Osteocyte (in vitro differentiated cells): ENCODE measurements around the gene CYTH2. TPM values are rescaled to one million over a fixed set of nuclear protein-coding genes. Genes with fewer than 3 reads are reported as not detected.

Experiments used
- DNase-seq: peaks from one replicate; pipeline ENCODE4 v3.0.0; 2021; ENCODE audit warnings: mixed read lengths; ENCODE audit not compliant: unreplicated experiment; ENCODE audit errors: extremely low spot score
- H3K27ac Mint-ChIP-seq: one replicate; pipeline ENCODE4 v1.8.0; 2021; ENCODE audit warnings: mild to moderate bottlenecking, mixed read lengths; ENCODE audit not compliant: unreplicated experiment
- H3K27me3 Mint-ChIP-seq: one replicate; pipeline ENCODE4 v1.8.0; 2021; ENCODE audit warnings: mixed read lengths; ENCODE audit not compliant: unreplicated experiment
- H3K36me3 Mint-ChIP-seq: one replicate; pipeline ENCODE4 v1.8.0; 2021; ENCODE audit warnings: mixed read lengths; ENCODE audit not compliant: unreplicated experiment
- H3K4me1 Mint-ChIP-seq: one replicate; pipeline ENCODE4 v1.8.0; 2021; ENCODE audit warnings: mixed read lengths; ENCODE audit not compliant: unreplicated experiment
- H3K4me3 Mint-ChIP-seq: one replicate; pipeline ENCODE4 v1.8.0; 2021; ENCODE audit warnings: mild to moderate bottlenecking, moderate library complexity, mixed read lengths; ENCODE audit not compliant: unreplicated experiment
- H3K9me3 Mint-ChIP-seq: one replicate; pipeline ENCODE4 v1.8.0; 2021; ENCODE audit warnings: mixed read lengths; ENCODE audit not compliant: unreplicated experiment
- CTCF ChIP-seq: fragments of 200-600 bp; sonication (generic); IDR thresholded peaks from 2 replicates; pipeline ENCODE4 v1.5.0; 2021; ENCODE audit warnings: antibody characterized with exemption, mild to moderate bottlenecking, moderate library complexity
- total RNA-seq: library from RNA; stranded (reverse); gene quantifications from 2 replicates; pipeline ENCODE4 v1.2.1, GENCODE V29; 2021

Gene CYTH2
- total RNA-seq, 1 donor from 2014 or later, result 107 TPM

- Mint-ChIP-seq H3K27me3 (peaks cover 11% of the 10 kb centered on the region), H3K36me3 (no peaks in the 10 kb centered on the region), H3K9me3 (no peaks in the 10 kb centered on the region), H3K4me1 (peaks cover 21% of the 10 kb centered on the region), H3K27ac (no peak overlapping the region), H3K4me3 (no peak overlapping the region)
- no peak for DNase-seq
- no peak for TF ChIP-seq CTCF
Measured at GRCh38 chr19:48498595-48499311, 29.6 kb downstream of the CYTH2 start.

GRCh38 chr19:48499316-48500090 is 30.3 kb downstream of the CYTH2 start:
- H3K36me3 Mint-ChIP-seq, result no peaks in the 10 kb centered on the region
- H3K9me3 Mint-ChIP-seq, result no peaks in the 10 kb centered on the region
- H3K4me3 Mint-ChIP-seq, result no peak overlapping the region
- no peak overlapping the region for H3K27ac Mint-ChIP-seq
- H3K4me1 Mint-ChIP-seq, result peaks cover 16% of the 10 kb centered on the region
- H3K27me3 Mint-ChIP-seq, result peaks cover 11% of the 10 kb centered on the region
- DNase-seq, result no peak
- TF ChIP-seq CTCF, result no peak

- H3K27ac Mint-ChIP-seq, result no peak overlapping the region
Measured at GRCh38 chr19:48500830-48501493, 31.8 kb downstream of the CYTH2 start.

GRCh38 chr19:48501494-48502349 is 32.6 kb downstream of the CYTH2 start:
- no peak for TF ChIP-seq CTCF
- Mint-ChIP-seq H3K9me3 (no peaks in the 10 kb centered on the region), H3K4me3 (no peak overlapping the region), H3K4me1 (peaks cover 6% of the 10 kb centered on the region), H3K27ac (no peak overlapping the region), H3K27me3 (peaks cover 11% of the 10 kb centered on the region), H3K36me3 (no peaks in the 10 kb centered on the region)
- DNase-seq, result no peak

More at GRCh38 chr19:48500830-48501493, 31.8 kb downstream of the CYTH2 start:
- DNase-seq, result no peak
- no peak for TF ChIP-seq CTCF
- H3K9me3 Mint-ChIP-seq, result no peaks in the 10 kb centered on the region
- H3K27me3 Mint-ChIP-seq, result peaks cover 11% of the 10 kb centered on the region
- H3K4me1 Mint-ChIP-seq, result peaks cover 6% of the 10 kb centered on the region
- no peak overlapping the region for H3K4me3 Mint-ChIP-seq
- no peaks in the 10 kb centered on the region for H3K36me3 Mint-ChIP-seq
